CD8-positive, alpha-beta memory T cell (primary cell): ENCODE results near the gene RIMS3. TPM values are rescaled to one million over a fixed set of nuclear protein-coding genes. Genes with fewer than 3 reads are reported as not detected.

ENCODE experiments used
- polyA plus RNA-seq: library from polyadenylated mRNA; unstranded; fragments of 300-500 nt; fragmentation: Illumina TruSeq; gene quantifications from one replicate; pipeline ENCODE4 v1.2.3, GENCODE V29; 2021
- total RNA-seq, 2 experiments: library from RNA; stranded (reverse); gene quantifications; one replicate each; pipeline ENCODE4 v1.2.3, GENCODE V29; 2021

Gene RIMS3
- total and polyA plus RNA-seq, 3 experiments from 2014 or later, result 1.4 to 5.4 (median 1.7) TPM

Other genes starting within 250 kb of the RIMS3 start
- gene ZFP69B, start 215.2 kb downstream of the RIMS3 start, total RNA-seq, result 1 to 10 TPM; 5.6 to 5.9 TPM
- 2.3 TPM for gene ZFP69B, start 215.2 kb downstream of the RIMS3 start, polyA plus RNA-seq
- 1 to 10 TPM; 2.8 to 2.9 TPM for gene ZFP69, start 188.4 kb downstream of the RIMS3 start, total RNA-seq
- 5.4 TPM for gene ZFP69, start 188.4 kb downstream of the RIMS3 start, polyA plus RNA-seq
- gene EXO5, start 156.9 kb downstream of the RIMS3 start, total RNA-seq, result 10 to 100 TPM; 14.7 to 14.9 TPM
- 8.3 TPM for gene EXO5, start 156.9 kb downstream of the RIMS3 start, polyA plus RNA-seq
- 1 to 10 TPM; 4.5 to 4.7 TPM for gene ZNF684, start 134.0 kb downstream of the RIMS3 start, total RNA-seq
- 5.9 TPM for gene ZNF684, start 134.0 kb downstream of the RIMS3 start, polyA plus RNA-seq
- 10 to 100 TPM; 61.3 to 61.6 TPM for gene NFYC, start 26.0 kb upstream of the RIMS3 start, total RNA-seq
- 51.3 TPM for gene NFYC, start 26.0 kb upstream of the RIMS3 start, polyA plus RNA-seq
- under 1 TPM; 0.09 to 0.16 TPM for gene KCNQ4, start 118.1 kb upstream of the RIMS3 start, total RNA-seq
- gene KCNQ4, start 118.1 kb upstream of the RIMS3 start, polyA plus RNA-seq, result not detected
- gene CITED4, start 196.7 kb upstream of the RIMS3 start, total RNA-seq, result 1 to 10 TPM; 1.3 to 1.7 TPM
- gene CITED4, start 196.7 kb upstream of the RIMS3 start, polyA plus RNA-seq, result 16.4 TPM